Muscle of back (tissue), 11 donors: ENCODE measurements around the gene TMEM135. TPM values are rescaled to one million over a fixed set of nuclear protein-coding genes. Genes with fewer than 3 reads are reported as not detected.

Source experiments
- DNase-seq, 3 donors: peaks; one replicate each; pipeline versions ENCODE4 v3.0.0 to v3.0.0-alpha.2; 2013
- polyA plus RNA-seq, 10 donors: library from polyadenylated mRNA; unstranded; fragments of 120-200 nt; gene quantifications; one replicate each; pipeline ENCODE4 v1.2.1, GENCODE V29; 2013; ENCODE audit not compliant: insufficient read length in 10 of 10

The TMEM135 gene
- polyA plus RNA-seq, 10 donors: 11.9 to 21.7 (median 16.5) TPM

DNA sequence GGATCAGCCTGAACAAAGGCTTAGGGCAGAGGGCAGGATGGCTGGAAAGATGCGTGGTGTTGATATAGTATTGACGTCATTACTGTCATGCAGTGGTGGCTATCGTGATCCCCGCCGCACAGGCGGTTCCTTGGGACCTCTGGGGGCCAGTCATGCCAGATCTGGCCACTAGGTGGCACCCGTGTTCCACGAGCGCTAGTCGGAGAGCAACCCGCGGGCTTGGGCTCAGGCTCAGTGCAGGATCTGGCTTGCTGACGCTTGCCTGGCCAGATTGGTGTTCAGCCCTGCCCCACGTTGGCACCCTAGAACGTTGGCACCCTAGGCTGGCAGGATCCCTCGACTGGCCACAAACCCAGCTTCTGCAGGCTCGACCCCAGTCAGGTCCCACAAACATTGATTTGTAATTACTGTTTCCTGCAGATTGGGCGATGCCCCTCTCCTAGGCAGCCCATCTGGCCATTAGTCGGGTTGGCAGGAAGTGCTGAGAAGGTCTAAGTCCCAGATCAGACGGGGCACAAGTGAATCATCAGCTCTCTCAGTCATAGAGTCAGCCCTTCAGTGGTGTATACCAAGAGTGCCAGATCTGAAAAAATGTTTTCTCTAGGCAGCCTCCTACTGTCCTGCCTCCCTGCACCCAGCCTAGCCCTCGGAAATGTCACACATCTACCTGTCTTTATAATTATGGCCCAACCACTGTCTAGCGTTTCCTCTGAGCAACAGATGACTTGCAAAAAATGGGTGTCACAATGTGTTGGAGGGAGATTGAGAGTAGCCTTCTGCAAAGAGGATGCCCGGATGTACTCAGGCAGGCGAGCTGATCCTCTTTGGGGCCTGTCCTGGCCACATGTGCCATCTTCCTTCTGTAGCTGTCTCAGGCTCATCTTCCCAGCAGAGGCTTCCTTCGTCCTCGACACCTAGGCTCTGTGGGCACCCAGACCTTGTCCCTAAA lies 315.3 kb downstream of the TMEM135 start:
- peak; percentile 68 to 88 (median 84) for DNase-seq

DNA sequence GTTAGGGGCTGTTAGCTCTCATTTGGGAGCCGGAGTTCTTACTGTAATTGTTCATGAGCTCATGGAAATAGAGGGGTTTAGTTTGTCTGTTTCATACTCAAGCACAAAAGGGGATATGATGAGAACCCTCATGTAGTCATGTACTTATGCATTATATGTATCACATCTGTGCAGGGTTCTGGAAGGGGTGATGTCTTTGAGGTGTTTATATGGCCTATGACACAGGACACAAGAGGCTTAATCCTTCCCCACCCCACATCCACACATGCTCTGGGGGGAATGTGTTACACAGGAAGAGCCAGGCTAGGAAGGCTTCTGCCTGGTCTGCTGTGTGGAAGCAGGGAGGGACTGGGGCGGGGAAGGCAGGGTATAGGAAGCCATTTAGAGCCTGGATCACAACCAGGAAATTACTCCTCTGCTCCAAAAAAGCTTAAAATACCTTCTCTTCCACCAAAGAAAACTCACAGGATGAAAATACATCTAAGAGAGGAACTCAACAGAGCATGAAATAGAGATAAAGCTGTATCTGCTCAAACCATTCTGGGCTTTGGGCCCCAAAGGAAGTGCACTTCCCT lies 316.1 kb downstream of the TMEM135 start:
- DNase-seq: peak in 2 of 3 donors; percentile 29 to 58

DNA sequence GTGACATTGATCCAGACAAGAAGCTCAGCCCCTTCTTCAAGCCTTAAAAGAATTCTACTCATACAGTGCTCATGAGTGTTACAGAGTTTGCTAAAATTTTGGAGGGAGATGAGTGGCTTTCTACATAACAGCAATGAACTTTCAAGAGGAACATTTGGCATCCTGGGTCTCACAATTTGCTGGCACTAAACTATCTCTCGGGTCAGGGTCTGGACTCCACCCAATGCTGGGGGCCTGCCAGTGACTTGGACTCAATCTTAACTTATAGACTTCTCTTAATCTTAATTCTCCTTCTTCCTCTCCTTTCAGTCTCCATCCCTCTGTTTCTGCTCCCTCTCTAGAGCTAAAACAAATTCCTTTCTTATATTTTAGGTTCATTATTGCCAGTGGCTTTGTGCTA lies 317.9 kb downstream of the TMEM135 start:
- DNase-seq: peak in 2 of 3 donors; percentile 24 to 53

DNA sequence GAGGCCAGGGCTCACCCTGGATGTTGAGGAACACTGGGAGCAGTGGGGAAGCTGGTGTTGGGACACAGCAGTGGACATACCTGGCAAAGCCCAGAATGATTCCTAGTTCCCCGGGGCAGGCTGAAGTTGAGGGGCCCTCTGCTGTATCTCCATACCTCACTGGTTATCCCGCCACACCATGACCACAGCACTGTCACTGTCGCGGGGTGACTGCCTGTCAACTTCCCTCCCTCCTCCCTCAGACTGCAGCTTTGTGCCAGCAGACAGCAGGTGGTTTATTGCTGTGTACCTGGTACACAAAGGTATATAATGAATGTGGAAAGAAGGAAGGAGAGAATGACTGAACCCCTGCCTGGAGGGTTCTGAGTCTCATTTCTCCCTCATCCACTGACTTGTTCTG lies 318.7 kb downstream of the TMEM135 start:
- DNase-seq: no peak

DNA sequence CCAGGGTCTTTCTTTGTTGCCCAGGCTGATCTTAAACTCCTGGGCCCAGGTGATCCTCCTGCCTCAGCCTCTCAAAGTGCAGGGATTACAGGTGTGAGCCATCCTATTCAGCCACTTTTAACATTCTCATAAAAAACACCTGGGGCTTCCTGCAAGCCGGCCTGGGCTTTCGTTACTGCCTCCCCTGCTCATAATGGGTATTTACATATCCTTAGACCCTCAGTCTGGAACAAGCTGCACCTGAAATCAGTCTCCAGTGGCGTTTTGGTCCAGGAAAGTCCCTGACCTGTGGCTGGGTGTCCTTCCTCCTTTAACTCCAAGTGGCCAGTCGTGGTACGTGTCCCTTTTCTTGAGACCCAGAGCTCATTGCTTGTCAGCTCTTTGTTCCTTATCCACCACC lies 320.7 kb downstream of the TMEM135 start:
- no peak for DNase-seq

DNA sequence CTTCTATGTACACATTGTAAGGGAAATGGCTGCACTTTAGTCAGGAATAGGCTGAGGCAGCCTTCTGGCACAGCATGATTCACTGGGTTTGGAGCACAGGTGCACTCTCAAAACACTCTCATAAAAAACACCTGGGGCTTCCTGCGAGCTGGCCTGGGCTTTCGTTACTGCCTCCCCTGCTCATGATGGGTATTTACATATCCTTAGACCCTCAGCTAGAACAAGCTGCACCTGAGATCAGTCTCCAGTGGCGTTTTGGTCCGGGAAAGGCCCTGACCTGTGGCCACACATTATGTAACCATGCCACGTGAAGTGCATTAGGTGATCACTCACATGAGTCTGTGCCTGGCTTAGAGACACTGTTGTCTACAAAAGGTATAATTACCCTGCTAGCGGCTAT lies 321.7 kb downstream of the TMEM135 start:
- DNase-seq: no peak

DNA sequence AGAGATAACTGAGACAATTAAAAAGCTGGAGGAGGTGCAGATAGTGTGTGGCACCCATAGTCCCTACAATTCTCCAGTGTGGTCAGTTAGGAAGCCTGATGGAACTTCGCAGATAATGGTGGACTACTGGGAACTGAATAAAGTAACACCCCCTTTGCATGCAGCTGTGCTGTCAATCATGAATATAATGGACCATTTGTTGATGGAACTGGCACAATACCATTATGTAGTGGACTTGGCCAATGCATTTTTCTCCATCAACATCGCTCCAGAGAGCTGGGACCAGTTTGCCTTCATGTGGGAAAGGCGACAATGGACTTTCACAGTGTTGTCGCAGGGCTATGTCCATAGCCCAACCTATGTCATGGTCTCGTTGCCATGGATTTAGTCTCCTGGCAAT lies 324.2 kb downstream of the TMEM135 start:
- peak in 1 of 3 donors; percentile 22 for DNase-seq

DNA sequence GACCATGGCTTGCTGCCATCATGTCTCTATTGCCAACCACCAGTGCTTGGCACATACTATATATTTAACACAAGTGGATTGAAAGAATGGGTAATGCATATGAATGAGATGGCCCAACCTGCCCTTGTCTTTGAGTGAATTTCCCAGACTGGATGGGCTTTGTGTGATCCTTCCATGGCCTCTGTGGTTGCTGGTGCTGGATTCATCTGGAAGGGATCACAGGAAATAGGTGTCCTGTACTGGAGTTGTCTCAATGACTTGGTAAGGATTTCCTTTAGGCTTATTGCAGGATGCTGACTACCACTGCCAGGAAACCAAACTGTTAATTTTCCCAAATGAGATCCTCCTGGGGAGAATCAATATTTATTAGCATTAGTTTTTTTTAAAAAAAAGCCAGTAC lies 328.6 kb downstream of the TMEM135 start:
- no peak for DNase-seq

DNA sequence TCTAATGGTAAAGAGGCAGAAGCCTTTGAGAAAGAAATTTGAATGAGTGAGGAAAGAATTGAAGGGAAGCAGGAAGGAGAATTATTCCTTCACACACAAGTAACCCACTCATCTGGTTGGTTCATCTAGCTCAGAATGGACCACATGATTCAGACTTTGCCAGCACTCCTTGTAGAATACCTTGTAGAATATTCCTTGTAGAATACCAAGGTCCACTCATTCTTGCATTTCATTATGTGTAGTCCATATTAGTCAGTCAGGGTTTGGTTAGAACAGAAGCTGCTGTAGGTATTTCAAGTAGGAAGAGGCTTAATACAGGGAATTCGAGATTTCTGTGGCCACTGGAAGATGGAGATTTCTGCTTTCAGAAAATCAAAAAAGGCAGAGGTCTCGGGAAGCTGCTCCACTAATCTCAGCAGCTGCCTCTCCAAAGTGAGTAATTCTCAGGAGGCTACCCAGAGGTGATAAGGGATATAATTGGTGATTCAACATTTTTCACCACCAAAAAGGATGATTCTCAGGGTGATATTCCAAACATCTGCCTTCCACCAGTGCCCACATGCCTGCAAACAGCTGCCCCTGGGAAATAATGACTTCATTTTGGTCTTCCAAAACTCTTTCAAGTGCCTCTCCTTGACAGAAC lies 329.1 kb downstream of the TMEM135 start:
- no peak for DNase-seq

DNA sequence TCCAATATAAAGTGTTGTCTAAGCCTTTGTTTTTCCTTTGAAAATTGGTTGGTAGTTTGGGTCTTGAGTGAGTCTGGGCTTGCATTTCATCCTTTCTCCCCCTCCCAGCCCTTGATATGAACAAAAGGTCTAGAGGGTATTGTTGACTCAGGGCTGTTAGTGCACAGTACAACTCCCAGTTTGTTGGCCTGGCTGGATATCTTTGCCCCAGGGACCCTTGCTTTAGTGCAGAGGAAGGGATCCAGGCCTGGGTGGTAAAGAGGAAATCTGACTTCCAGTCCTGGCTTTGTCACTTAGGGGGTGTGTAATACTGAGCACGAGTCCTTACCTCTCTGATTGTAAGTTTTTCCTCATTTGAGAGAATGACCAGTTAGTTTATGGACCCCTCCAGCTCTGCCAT lies 330.4 kb downstream of the TMEM135 start:
- DNase-seq: no peak

DNA sequence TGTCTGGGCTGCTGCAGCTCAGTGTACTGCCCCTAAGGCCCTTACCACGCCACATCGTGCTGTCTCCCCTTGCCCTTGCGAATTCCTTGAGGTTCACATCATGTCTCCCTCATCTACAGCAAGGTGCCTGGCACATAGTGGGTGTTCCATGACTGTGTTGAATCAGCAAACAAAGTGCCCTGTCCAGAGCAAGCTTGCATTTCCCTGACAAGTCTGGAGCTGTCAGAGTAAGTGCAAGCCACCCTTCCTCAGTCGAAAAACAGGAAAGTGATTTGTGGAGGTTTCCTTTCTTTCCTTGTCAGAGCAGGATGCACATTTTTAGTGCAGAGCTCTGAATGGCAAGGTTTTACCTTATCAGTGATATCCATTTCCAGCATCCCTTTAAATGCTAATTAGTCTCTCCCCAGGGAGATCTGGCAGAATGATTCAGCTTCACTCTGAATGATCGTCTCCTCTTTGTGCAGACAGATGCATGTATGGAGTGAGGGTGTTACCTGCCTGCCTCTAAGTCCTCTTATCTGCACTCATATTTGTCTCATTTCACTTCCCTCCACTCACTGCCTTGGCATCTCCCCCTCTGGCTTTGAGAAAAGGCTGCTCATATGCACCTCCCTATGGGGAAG lies 331.2 kb downstream of the TMEM135 start:
- no peak for DNase-seq

DNA sequence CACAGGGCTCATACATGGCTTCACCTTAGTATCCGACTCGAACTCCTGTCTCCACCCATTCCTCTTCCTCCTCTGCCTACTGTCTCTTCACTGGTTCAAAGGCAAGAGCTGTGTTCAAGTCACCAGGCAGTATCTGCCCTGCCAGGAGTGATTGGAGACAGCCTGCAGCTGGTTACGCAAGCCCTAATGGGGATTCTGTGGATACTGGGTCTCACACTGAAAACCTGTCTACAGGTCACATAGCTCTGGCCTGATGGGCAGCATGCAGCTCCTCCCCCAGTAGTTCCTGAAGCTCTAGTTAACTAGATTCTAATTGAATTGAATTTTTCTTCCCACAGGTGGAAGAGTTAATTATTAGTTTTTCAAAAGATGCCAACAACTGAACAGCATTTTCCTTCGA lies 332.2 kb downstream of the TMEM135 start:
- no peak for DNase-seq

DNA sequence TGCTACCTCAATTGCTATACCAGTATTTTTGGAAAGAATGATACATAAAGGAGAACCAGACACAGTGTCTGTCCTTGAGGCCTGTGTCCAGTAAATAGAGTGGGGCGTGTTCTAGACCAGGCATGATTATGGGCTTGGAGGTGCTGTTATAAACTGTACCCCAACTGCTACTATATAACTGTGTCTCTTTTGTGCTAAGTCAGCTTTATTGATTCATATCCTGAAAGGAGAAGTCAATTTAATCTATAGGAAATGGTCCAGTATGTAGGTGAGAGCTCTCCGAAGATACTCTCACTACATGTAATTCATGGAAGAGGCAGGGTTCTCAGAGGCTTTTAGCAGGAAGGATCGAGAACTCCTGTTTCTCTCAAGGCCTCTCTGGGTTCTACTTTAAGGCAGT lies 334.3 kb downstream of the TMEM135 start:
- no peak for DNase-seq

Other genes starting within 250 kb of the TMEM135 start
- gene PRSS23, start 237.4 kb upstream of the TMEM135 start, polyA plus RNA-seq: 10 to 100 TPM; 17.7 to 33.4 (median 23.1) TPM
- gene FZD4, start 82.5 kb upstream of the TMEM135 start, polyA plus RNA-seq: 10 to 100 TPM; 31.5 to 45.4 (median 36.5) TPM